Measurements from ENCODE around the gene BEND4.

BEND4 gene

DNA sequence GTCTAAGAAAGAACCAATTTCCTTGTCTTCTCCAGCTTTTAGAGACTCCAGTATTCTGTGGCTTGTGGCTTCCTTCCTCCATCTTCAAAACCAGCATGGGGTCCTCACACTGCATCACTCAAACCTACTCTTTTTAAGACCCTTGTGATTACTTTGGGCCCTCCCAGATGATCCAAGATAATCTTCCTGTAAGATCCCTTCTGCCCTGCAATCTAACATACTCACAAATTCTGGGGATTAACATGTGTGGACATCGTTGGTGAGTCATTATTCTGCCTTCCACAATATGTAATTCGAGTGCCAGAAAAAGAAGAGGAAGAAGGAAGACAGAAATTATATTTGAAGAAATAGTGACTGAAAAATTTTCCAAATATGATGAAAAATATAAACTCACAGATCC, 47.9 kb downstream of the BEND4 start:
- no peak for DNase-seq (ENCODE audit: low read depth in 2 of 2)

DNA sequence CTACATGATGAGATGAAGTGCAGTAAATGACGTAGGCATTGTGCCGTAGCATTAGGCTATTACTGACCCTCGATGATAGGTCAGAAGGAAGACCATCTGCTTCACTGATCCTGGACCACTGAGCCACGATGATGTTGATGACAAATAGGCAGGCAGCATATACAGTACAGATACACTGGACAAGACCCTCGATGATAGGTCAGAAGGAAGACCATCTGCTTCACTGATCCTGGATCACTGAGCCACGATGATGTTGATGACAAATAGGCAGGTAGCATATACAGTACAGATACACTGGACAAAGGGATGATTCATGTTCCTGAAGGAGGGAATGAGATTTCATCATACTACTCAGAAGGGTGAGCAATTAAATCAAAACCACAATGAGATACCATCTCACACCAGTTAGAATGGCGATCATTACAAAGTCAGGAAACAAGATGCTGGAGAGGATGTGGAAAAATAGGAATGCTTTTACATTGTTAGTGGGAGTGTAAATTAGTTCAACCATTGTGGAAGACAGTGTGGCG, 50.9 kb downstream of the BEND4 start:
- no peak for DNase-seq (ENCODE audit: low read depth in 2 of 2)

DNA sequence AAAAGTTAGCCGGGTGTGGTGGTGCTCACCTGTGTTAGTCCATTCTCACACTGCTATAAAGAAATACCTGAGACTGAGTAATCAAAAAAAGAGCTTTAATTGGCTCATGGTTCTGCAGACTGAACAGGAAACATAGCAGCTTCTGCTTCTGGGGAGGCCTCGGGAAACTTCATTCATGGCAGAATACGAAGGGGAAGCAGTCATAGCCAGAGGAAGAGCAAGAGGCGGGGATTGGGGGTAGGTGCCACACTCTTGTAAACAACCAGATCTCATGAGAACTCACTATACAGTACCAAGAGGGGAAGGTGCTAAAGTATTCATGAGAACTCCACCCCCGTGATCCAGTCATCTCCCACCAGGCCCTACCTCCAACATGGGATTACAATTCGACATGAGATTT, 64.1 kb downstream of the BEND4 start:
- no peak for DNase-seq (ENCODE audit: low read depth in 2 of 2)

DNA sequence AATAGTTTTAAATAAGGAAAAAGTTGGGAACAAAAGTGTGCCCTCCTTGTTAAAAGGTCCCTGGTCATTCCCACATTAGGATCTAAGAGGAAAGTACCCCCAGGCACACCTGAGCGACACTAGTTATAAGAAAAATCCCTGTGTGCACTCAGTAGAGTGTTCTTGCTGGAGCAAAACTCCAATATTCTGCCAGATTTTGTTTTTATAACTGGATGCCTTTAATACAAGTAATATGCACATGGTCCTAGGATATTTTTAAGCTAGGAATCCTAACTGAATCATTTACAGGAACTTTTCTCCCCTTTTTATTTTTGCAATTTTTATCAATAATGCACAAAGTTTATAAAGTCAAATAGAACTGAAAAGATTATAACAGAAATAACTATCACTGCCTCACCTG, 68.6 kb downstream of the BEND4 start:
- DNase-seq (ENCODE audit: low read depth in 2 of 2): no peak

DNA sequence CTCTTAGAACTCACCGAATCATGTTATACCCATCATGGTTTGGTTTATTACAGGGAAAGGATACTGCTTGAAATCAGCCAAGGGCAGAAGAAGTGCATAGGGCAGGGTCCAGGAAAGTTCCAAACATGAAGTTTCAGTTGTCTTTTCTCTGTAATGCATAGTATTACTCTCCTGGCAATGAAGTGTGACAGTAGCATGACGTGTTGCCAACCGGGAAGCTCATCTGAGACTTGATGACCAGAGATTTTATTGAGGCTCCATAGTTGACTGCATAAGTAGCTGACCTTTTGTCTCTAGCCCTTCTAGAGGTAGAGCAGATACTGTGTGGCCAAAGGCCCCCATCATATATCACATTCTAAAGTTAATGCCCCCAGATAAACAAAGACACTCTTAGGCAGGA, 72.1 kb downstream of the BEND4 start:
- no peak for DNase-seq (ENCODE audit: low read depth in 2 of 2)

DNA sequence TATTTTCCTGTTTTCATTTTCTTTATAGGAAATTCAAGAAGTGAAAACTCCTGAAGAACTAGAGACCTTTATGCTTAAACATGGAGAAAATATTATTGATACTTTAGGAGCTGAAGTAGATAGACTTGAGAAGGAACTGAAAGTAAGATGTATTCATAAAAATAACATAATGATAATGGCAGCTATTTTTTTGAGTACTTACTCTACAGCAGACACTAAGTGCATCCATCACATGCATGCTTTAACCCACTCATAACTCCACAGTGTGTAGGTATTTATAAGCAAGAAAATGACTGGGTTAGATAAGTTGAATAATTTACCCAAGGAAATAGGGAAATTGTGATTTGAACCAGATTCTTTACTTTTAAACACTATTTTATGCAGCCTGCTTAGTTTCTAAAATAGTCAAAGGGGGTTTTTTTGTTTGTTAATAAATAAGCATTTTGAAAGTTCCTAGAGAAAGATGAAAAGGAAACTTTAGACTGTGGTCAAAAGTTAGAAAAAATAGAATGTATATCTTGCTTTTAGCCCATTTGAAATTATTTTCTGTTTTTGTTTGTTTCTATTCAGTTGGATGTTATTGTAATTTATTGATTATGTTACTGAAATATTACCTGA, 74.2 kb downstream of the BEND4 start:
- no peak for DNase-seq (ENCODE audit: low read depth in 2 of 2)

DNA sequence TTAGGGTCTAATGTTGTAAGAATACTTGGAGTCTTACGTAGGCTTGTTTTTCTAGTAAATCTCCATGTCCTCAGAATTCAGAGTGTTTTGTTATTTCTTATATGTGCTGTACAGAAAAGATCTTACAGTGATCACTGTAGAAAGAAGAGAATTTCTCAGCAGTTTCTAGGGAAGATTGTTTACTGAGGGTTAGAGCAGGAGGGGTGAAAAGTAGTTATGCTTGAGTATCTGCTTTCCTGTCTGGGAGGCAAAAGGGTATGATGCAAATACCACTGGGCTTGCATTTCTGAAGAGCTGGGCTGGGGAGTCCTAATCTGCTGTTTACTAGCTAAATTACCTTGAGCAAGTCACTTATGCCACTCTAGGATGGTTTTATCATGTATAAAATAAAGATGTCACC, 78.2 kb downstream of the BEND4 start:
- DNase-seq (ENCODE audit: low read depth in 2 of 2): no peak

DNA sequence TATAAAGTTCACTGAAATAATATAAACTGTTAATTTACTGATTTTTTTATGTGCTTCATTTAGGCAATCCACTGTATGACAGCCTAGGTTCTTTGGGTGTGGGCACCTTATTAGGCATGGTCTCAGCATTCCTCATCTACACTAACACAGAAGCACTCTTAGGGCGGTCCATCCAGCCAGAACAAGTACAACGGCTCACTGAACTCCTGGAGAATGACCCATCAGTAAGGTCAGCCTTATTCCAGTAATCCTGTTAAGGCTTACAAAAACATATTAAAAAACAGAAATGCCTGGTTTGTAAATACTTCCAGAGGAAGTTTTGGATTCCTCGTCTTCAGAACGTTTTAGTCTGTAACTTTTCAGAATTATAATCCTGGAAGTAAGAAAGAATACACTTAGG, 82.0 kb downstream of the BEND4 start:
- DNase-seq (ENCODE audit: low read depth in 2 of 2): no peak

DNA sequence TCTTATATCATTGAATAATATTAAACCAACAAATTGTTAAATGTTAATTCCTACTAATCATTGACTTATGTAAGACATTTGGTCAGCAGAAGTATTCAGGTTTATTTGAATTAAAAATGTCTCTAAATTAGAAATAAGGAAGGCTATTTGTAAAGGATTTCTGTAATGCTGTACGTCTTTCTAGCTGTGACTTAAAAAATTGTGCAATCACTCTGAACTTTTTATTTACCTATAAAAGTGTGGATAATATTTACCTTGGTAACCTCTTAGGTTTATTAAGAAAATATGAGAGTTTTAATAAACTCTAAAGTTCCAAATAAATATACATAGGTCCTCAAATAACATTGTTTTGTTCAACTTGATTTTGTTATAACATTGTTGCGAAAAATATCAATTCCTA, 85.2 kb downstream of the BEND4 start:
- DNase-seq (ENCODE audit: low read depth in 2 of 2): no peak

DNA sequence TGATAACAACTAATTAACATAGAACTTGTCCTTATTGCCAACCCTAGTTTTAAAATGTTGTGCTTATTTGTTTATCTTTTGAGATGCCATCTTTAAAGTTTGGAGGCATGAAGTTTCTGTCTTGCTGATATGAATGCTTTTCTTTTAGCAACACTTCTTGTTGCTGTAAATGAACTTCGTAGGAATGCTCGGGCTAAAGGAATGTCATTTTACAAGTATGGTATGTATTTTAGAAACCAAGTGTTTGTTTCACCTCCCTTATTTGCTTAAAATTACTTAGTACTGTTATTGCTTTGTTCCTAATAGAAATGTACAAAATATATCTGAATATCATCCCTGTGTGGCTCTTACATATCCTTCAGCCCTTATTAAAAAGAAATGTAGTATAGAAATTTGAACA, 86.1 kb downstream of the BEND4 start:
- no peak for DNase-seq (ENCODE audit: low read depth in 2 of 2)

All from stimulated activated CD8-positive, alpha-beta memory T cell treated with anti-CD3 and anti-CD28 coated beads, Interleukin-7, amount 100 ng/mL, for 1 hour (primary cell).